Bone marrow (tissue), 2 donors: ENCODE measurements around the gene STAC.

Experiments
- DNase-seq, 2 donors: peaks; one replicate each; lab custom pipeline; 2025; lab: John Stamatoyannopoulos, UW

The STAC gene

GRCh38 chr3:36591959-36592358 lies 211.7 kb downstream of the STAC start:
- DNase-seq = no peak

GRCh38 chr3:36595511-36595910 lies 215.2 kb downstream of the STAC start:
- no peak for DNase-seq

GRCh38 chr3:36596419-36596818 lies 216.1 kb downstream of the STAC start:
- DNase-seq = no peak

- DNase-seq = no peak
Measured at GRCh38 chr3:36597422-36597821, 217.1 kb downstream of the STAC start.
